Hepatocyte (in vitro differentiated cells): ENCODE measurements around the gene MAD1L1.

Experiments used
- EZH2 ChIP-seq: fragments of 200-600 bp; sonication (generic); IDR thresholded peaks from 2 replicates; pipeline ENCODE4 v1.6.1; 2016; ENCODE audit warnings: antibody characterized with exemption, mild to moderate bottlenecking, borderline replicate concordance
- EZH2phosphoT487 ChIP-seq: fragments of 200-600 bp; sonication (generic); IDR thresholded peaks from one replicate; pipeline ENCODE4 v1.6.1; 2018; ENCODE audit warnings: antibody characterized with exemption, mild to moderate bottlenecking, low read depth, moderate library complexity; ENCODE audit not compliant: unreplicated experiment, severe bottlenecking
- TF ChIP-seq, protein P1 (sequence below): fragments of 200-600 bp; sonication (generic); IDR thresholded peaks from 2 replicates; pipeline ENCODE4 v1.5.1; 2016; ENCODE audit warnings: antibody characterized with exemption, mild to moderate bottlenecking; ENCODE audit not compliant: poor library complexity

GRCh38 chr7:1957471-1958225 lies 275.1 kb downstream of the MAD1L1 start:
- TF ChIP-seq, protein P1, sequence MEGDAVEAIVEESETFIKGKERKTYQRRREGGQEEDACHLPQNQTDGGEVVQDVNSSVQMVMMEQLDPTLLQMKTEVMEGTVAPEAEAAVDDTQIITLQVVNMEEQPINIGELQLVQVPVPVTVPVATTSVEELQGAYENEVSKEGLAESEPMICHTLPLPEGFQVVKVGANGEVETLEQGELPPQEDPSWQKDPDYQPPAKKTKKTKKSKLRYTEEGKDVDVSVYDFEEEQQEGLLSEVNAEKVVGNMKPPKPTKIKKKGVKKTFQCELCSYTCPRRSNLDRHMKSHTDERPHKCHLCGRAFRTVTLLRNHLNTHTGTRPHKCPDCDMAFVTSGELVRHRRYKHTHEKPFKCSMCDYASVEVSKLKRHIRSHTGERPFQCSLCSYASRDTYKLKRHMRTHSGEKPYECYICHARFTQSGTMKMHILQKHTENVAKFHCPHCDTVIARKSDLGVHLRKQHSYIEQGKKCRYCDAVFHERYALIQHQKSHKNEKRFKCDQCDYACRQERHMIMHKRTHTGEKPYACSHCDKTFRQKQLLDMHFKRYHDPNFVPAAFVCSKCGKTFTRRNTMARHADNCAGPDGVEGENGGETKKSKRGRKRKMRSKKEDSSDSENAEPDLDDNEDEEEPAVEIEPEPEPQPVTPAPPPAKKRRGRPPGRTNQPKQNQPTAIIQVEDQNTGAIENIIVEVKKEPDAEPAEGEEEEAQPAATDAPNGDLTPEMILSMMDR: no peak
- TF ChIP-seq EZH2phosphoT487: no peak
- no peak for TF ChIP-seq EZH2
